HG02938 (cell line): ENCODE data around the gene KCNMB2.
A peak's percentile ranks its signal among the peaks of the same experiment; 100 is the strongest.

ENCODE experiments used
- ATAC-seq: cut with Tn5 transposase; IDR thresholded peaks from one replicate; pipeline ENCODE4 v1.9.1; 2021; ENCODE audit warnings: mild to moderate bottlenecking, moderate library complexity; ENCODE audit not compliant: unreplicated experiment

KCNMB2 gene

GRCh38 chr3:178536211-178537079, at the start of gene KCNMB2:
Gene KCNMB2 (plus strand): TSS chr3:178536436.
- ATAC-seq = no peak

GRCh38 chr3:178486903-178487302, 49.3 kb upstream of the KCNMB2 start:
- ATAC-seq = no peak

GRCh38 chr3:178487752-178488151, 48.5 kb upstream of the KCNMB2 start:
- no peak for ATAC-seq

- ATAC-seq = no peak
These were observed 44.5 kb upstream of the KCNMB2 start for GRCh38 chr3:178491751-178492150.

GRCh38 chr3:178492491-178492890, 43.7 kb upstream of the KCNMB2 start:
- ATAC-seq = no peak

GRCh38 chr3:178494386-178494785, 41.9 kb upstream of the KCNMB2 start:
- ATAC-seq = no peak

GRCh38 chr3:178496911-178497310, 39.3 kb upstream of the KCNMB2 start:
- no peak for ATAC-seq

- no peak for ATAC-seq
These were observed 37.4 kb upstream of the KCNMB2 start for GRCh38 chr3:178498871-178499270.

GRCh38 chr3:178500631-178501030, 35.6 kb upstream of the KCNMB2 start:
- no peak for ATAC-seq

- no peak for ATAC-seq
These were observed 32.1 kb upstream of the KCNMB2 start for GRCh38 chr3:178504128-178504527.

GRCh38 chr3:178505832-178506231, 30.4 kb upstream of the KCNMB2 start:
- no peak for ATAC-seq

GRCh38 chr3:178507507-178508442, 28.5 kb upstream of the KCNMB2 start:
- ATAC-seq = no peak

GRCh38 chr3:178508443-178508825, 27.8 kb upstream of the KCNMB2 start:
- no peak for ATAC-seq

- ATAC-seq = no peak
These were observed 25.7 kb upstream of the KCNMB2 start for GRCh38 chr3:178510496-178510895.

GRCh38 chr3:178512647-178513046, 23.6 kb upstream of the KCNMB2 start:
- ATAC-seq = no peak

GRCh38 chr3:178513546-178514380, 22.5 kb upstream of the KCNMB2 start:
- ATAC-seq = no peak

GRCh38 chr3:178514401-178514800, 21.8 kb upstream of the KCNMB2 start:
- no peak for ATAC-seq

- ATAC-seq = peak; percentile 31
These were observed 21.0 kb upstream of the KCNMB2 start for GRCh38 chr3:178515076-178515744.

GRCh38 chr3:178517665-178518334, 18.4 kb upstream of the KCNMB2 start:
- no peak for ATAC-seq
